K562 (cell line): ENCODE measurements around the gene ICA1L. TPM values are rescaled to one million over a fixed set of nuclear protein-coding genes. Genes with fewer than 3 reads are reported as not detected.
A peak's percentile ranks its signal among the peaks of the same experiment; 100 is the strongest.

ENCODE experiments used
- CREM ChIP-seq: IDR thresholded peaks from 2 replicates; pipeline ENCODE4 v1.6.1; 2014; ENCODE audit warnings: antibody characterized with exemption, low read depth
- CXXC5 ChIP-seq: fragments of 250-450 bp; sonication (Bioruptor Pico); IDR thresholded peaks from 2 replicates; pipeline ENCODE4 v1.8.0; 2022; ENCODE audit warnings: inconsistent platforms, mild to moderate bottlenecking, moderate library complexity
- ELF2 ChIP-seq: fragments of 250-450 bp; sonication (Bioruptor Pico); IDR thresholded peaks from 2 replicates; pipeline ENCODE4 v1.5.0; 2021; ENCODE audit warnings: mild to moderate bottlenecking
- EP400 ChIP-seq: fragments of 450-650 bp; IDR thresholded peaks from 2 replicates; pipeline ENCODE4 v1.6.1; 2017; ENCODE audit warnings: antibody characterized with exemption, mild to moderate bottlenecking, moderate library complexity
- ILK ChIP-seq: fragments of 450-650 bp; IDR thresholded peaks from 2 replicates; pipeline ENCODE4 v1.6.1; 2016; ENCODE audit warnings: missing genetic modification characterization, low read depth, mild to moderate bottlenecking, missing compliant biosample characterization, moderate library complexity, borderline replicate concordance
- MBD2 ChIP-seq: sonication (generic); IDR thresholded peaks from 2 replicates; pipeline ENCODE4 v1.6.1; 2016; ENCODE audit warnings: low read depth, borderline replicate concordance
- MEIS2 ChIP-seq: fragments of 450-650 bp; IDR thresholded peaks from 2 replicates; pipeline ENCODE4 v1.6.1; 2014; ENCODE audit warnings: mild to moderate bottlenecking; ENCODE audit not compliant: partially characterized antibody
- MXI1 ChIP-seq: IDR thresholded peaks from 2 replicates; pipeline ENCODE4 v1.6.1; 2011; ENCODE audit warnings: low read depth, mild to moderate bottlenecking, improper control_type of control experiment, low read length
- SREBF1 ChIP-seq: fragments of 150-350 bp; IDR thresholded peaks from 2 replicates; pipeline ENCODE4 v1.6.1; 2014; ENCODE audit warnings: antibody characterized with exemption, low read depth, low read length, borderline replicate concordance
- TAF9B ChIP-seq: fragments of 450-650 bp; IDR thresholded peaks from 2 replicates; pipeline ENCODE4 v1.6.1; 2018; ENCODE audit warnings: mild to moderate bottlenecking; ENCODE audit not compliant: partially characterized antibody
- ZNF24 ChIP-seq: fragments of 450-650 bp; IDR thresholded peaks from 2 replicates; pipeline ENCODE4 v1.6.1; 2016
- polyA plus RNA-seq, 8 experiments: library from polyadenylated mRNA; depleted of rRNA in 4 of 8; stranded (reverse) in 5 of 8; unstranded in 3 of 8; fragments of >200 nt; fragmentation: Nextera tagmentation in 2 of 8; fragmentation: Illumina TruSeq in 1 of 8; extraction: Ambion mirVana in 2 of 8; extraction: Trizol in 1 of 8; gene quantifications; 2 replicates each; pipeline versions ENCODE4 v1.2.1 to v1.2.3, GENCODE V29; 2011 to 2014; ENCODE audit warnings: inconsistent platforms in 1 of 8, missing spikeins in 1 of 8
- total RNA-seq, 7 experiments: library from RNA; depleted of rRNA in 6 of 7; stranded (reverse); fragments of >200 nt in 6 of 7; fragmentation: Illumina TruSeq in 2 of 7; extraction: Trizol in 2 of 7; gene quantifications; 2 replicates each; pipeline versions ENCODE4 v1.2.1 to v1.2.3, GENCODE V29; 2011 to 2021; ENCODE audit warnings: low replicate concordance in 1 of 7
- TF ChIP-seq, protein P1 (sequence below): IDR thresholded peaks from 2 replicates; pipeline ENCODE4 v1.6.1; 2012; ENCODE audit warnings: low read depth, low read length, improper control_type of control experiment, borderline replicate concordance
- TF ChIP-seq, protein P2 (sequence below): fragments of 450-650 bp; IDR thresholded peaks from 2 replicates; pipeline ENCODE4 v1.7.0; 2016; ENCODE audit warnings: borderline replicate concordance
- TF ChIP-seq, protein P3 (sequence below): conservative IDR thresholded peaks from 2 replicates; pipeline ENCODE4 v1.6.1; 2011; ENCODE audit warnings: low read depth, mild to moderate bottlenecking, low read length; ENCODE audit not compliant: control insufficient read depth
- TF ChIP-seq, protein P4 (sequence below): fragments of 200-800 bp; sonication (Bioruptor generic); IDR thresholded peaks from 2 replicates; pipeline ENCODE4 v1.6.1; 2017; ENCODE audit warnings: missing genetic modification characterization, missing compliant biosample characterization
- TF ChIP-seq, protein P5 (sequence below): sonication (generic); formaldehyde crosslinking; IDR thresholded peaks from 2 replicates; pipeline ENCODE4 v1.8.0; 2022; ENCODE audit warnings: mild to moderate bottlenecking, missing genetic modification reagents

Gene ICA1L
- total and polyA plus RNA-seq, 9 of the 15 experiments (the other 6 are each of a cell fraction or from before 2014, with no cell fraction given): 0.57 to 1.7 (median 1.1) TPM

DNA sequence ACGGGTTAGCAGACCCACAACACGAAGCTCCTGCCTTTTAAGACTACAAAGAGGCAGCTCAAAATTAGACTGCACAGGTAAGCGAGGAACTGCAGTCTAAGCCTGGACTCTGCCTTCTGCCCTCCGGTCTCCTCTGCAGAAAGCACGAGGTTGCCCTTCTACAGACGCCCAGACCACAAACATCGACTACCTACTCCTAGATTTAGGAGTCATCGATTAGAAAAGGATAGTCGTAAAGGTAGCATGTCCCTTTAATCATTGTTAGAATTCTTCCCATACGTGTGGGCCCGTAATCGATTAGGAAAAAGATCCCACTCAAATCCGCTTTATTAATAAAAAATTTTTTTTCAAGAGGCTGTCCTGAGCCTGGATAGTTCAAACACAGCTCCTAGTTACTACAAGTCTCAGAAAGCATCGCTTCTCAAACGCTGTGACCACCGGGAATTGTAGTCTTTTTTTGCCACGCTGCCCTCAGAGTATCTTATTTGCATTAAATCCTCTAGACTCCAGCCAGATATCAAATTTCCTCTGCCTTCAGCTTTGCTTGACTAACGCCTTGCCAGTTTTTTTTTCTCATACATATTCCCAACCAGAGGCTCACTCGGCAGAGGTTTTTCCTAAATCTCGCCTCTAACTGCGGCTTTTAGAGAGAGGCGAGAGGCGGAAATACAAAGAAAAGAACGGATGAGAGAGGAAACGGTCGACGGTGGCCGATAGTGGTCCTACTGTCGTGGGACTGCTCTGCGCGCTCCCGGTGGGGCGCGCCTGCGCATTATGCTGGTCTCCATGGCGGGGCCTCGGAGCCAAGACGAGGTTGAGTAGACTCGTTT, 40.2 kb upstream of the ICA1L start, which contains the start of the genes CARF and WDR12 (continued):
- TF ChIP-seq, protein P1, sequence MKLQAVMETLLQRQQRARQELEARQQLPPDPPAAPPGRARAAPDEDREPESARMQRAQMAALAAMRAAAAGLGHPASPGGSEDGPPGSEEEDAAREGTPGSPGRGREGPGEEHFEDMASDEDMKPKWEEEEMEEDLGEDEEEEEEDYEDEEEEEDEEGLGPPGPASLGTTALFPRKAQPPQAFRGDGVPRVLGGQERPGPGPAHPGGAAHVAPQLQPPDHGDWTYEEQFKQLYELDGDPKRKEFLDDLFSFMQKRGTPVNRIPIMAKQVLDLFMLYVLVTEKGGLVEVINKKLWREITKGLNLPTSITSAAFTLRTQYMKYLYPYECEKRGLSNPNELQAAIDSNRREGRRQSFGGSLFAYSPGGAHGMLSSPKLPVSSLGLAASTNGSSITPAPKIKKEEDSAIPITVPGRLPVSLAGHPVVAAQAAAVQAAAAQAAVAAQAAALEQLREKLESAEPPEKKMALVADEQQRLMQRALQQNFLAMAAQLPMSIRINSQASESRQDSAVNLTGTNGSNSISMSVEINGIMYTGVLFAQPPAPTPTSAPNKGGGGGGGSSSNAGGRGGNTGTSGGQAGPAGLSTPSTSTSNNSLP: no peak
- TF ChIP-seq ILK: no peak
- TF ChIP-seq, protein P2, sequence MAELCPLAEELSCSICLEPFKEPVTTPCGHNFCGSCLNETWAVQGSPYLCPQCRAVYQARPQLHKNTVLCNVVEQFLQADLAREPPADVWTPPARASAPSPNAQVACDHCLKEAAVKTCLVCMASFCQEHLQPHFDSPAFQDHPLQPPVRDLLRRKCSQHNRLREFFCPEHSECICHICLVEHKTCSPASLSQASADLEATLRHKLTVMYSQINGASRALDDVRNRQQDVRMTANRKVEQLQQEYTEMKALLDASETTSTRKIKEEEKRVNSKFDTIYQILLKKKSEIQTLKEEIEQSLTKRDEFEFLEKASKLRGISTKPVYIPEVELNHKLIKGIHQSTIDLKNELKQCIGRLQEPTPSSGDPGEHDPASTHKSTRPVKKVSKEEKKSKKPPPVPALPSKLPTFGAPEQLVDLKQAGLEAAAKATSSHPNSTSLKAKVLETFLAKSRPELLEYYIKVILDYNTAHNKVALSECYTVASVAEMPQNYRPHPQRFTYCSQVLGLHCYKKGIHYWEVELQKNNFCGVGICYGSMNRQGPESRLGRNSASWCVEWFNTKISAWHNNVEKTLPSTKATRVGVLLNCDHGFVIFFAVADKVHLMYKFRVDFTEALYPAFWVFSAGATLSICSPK: no peak
- TF ChIP-seq MBD2: no peak
- TF ChIP-seq CXXC5 (CRISPR knock-in tag): peak; percentile 33; the same call in 1 of the 2 replicates
- TF ChIP-seq, protein P3, sequence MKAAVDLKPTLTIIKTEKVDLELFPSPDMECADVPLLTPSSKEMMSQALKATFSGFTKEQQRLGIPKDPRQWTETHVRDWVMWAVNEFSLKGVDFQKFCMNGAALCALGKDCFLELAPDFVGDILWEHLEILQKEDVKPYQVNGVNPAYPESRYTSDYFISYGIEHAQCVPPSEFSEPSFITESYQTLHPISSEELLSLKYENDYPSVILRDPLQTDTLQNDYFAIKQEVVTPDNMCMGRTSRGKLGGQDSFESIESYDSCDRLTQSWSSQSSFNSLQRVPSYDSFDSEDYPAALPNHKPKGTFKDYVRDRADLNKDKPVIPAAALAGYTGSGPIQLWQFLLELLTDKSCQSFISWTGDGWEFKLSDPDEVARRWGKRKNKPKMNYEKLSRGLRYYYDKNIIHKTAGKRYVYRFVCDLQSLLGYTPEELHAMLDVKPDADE: 0 out of 2 replicates have a peak, but pooled peaks have one; percentile 77
- TF ChIP-seq MEIS2: peak; percentile 32
- no peak for TF ChIP-seq SREBF1
- 0 out of 2 replicates have a peak, but pooled peaks have one; percentile 70 for TF ChIP-seq MXI1
- 0 out of 2 replicates have a peak, but pooled peaks have one; percentile 34 for TF ChIP-seq CREM
- TF ChIP-seq, protein P4, sequence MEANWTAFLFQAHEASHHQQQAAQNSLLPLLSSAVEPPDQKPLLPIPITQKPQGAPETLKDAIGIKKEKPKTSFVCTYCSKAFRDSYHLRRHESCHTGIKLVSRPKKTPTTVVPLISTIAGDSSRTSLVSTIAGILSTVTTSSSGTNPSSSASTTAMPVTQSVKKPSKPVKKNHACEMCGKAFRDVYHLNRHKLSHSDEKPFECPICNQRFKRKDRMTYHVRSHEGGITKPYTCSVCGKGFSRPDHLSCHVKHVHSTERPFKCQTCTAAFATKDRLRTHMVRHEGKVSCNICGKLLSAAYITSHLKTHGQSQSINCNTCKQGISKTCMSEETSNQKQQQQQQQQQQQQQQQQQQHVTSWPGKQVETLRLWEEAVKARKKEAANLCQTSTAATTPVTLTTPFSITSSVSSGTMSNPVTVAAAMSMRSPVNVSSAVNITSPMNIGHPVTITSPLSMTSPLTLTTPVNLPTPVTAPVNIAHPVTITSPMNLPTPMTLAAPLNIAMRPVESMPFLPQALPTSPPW (CRISPR knock-in tag): peak; percentile 47
- TF ChIP-seq ZNF24: no peak
- TF ChIP-seq ELF2 (CRISPR knock-in tag): peak; percentile 48; the same call in 1 of the 2 replicates
- TF ChIP-seq EP400: peak; percentile 92
- TF ChIP-seq, protein P5, sequence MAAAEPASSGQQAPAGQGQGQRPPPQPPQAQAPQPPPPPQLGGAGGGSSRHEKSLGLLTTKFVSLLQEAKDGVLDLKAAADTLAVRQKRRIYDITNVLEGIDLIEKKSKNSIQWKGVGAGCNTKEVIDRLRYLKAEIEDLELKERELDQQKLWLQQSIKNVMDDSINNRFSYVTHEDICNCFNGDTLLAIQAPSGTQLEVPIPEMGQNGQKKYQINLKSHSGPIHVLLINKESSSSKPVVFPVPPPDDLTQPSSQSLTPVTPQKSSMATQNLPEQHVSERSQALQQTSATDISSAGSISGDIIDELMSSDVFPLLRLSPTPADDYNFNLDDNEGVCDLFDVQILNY (CRISPR knock-in tag): no peak
- TF ChIP-seq TAF9B: peak; percentile 53
- TF ChIP-seq, all 486 proteins: peak for 82
